HG03457 (cell line): Measurements from ENCODE around the gene SLC26A2.

Experiments
- ATAC-seq: cut with Tn5 transposase; IDR thresholded peaks from one replicate; pipeline ENCODE4 v1.9.1; 2021; ENCODE audit warnings: moderate number of reproducible peaks; ENCODE audit not compliant: unreplicated experiment

Gene SLC26A2

DNA sequence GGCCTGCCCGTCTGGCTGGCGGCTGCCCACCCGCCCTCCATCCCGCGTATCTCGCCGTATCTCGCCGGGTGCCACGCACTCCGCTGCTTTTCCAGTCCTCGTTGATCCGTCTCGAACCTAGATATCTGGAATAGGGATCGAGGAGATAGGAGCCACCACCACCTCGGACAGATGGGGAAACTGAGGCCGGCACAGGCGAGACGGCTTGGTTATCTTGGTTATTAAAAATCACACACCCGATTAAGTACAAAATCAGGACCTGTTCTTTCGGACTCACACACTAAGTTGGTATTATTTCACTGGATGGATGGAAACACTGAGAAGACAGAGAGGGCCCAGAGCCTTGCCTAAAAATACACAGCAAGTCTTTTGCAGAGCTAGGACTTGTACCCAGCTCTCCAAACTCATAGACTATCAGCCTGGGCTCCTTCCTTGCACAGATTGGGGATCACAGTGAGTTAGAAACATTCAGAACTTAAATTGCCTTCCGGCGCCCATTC, 678 bp downstream of the SLC26A2 start:
- ATAC-seq = no peak

DNA sequence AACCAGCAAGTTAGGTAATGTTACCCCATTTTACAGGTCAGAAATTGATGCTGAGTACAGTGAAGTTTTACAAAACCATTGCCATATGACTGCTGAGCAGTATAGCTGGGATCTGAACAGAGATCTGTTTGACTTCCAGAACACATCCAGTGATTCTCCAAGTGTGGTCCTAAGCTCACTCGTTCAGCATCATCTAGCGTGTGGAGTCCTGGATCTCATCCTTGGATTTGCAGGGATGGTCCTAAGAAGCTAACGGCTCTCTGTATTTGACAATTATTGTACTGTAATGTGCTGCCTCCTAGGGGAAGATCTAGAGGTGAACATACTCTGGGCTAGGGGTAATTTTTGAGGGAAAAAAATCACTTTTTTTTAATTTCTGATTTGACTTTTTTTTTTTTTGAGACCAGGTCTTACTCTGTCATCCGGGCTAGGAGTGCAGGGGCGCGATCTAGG, 1.4 kb downstream of the SLC26A2 start:
- ATAC-seq = no peak

DNA sequence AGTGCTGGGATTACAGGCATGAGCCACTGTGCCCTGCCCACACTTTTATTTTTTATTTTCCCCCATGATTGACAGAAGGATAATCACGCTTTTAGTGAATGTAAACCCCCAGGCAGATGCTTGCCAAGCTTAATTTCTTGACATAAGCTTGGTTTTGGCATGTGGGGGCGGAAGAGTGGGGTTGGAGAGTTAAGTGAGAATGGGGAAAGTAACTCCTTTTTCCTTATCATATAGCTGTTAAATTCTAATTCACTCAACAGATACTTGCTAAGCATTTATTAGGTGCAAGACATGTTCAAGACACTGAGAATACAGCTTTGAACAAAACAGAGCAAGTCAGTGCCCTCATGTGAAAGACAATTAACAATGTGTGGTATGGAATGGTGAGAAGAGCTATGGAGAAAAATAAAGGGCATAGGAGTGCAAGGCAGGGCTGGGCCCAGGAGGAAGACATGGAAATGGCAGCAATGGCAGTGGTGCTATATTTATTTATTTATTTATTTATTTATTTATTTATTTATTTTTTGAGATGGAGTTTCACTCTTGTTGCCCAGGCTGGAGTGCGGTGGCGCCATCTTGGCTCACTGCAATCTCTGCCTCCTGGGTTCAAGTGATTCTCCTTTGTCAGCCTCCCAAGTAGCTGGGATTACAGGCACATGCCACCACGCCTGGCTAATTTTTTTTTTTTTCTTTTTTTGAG, 2.2 kb downstream of the SLC26A2 start:
- ATAC-seq = no peak

DNA sequence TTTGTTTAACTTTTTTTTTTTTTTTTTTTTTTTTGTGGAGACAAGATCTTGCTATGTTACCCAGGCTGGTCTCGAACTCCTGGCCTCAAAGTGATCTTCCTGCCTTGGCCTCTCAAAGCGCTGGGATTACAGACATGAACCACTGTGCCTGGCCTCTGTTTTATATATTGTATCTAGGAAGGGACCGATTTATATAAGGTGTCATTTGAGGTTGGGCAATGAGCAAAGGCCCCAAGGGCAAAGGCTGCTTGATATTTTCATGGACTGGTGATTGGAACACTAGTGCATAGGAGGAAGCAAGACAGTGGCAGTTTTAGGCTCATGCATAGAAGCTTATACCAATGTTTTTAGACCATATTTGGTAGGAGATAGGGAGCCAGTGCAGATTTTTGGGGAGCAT, 3.2 kb downstream of the SLC26A2 start:
- ATAC-seq = no peak

DNA sequence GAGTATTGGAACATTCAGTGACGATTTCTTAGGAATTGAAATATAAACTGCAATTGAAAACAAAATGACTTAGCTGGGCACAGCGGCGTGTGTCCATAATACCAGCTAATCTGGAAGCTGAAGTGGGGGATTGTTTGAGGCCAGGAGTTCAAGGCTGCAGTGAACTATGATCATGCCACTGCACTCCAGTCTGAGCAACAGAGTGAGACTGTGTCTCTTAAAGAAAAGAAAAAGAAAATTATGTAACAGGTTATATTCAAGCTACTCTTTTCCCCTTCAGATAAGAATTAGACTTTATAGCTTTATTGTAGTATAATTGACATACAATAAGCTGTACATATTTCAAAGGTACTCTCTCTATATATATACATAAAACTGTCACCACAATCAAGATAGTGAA, 6.4 kb downstream of the SLC26A2 start:
- no peak for ATAC-seq

DNA sequence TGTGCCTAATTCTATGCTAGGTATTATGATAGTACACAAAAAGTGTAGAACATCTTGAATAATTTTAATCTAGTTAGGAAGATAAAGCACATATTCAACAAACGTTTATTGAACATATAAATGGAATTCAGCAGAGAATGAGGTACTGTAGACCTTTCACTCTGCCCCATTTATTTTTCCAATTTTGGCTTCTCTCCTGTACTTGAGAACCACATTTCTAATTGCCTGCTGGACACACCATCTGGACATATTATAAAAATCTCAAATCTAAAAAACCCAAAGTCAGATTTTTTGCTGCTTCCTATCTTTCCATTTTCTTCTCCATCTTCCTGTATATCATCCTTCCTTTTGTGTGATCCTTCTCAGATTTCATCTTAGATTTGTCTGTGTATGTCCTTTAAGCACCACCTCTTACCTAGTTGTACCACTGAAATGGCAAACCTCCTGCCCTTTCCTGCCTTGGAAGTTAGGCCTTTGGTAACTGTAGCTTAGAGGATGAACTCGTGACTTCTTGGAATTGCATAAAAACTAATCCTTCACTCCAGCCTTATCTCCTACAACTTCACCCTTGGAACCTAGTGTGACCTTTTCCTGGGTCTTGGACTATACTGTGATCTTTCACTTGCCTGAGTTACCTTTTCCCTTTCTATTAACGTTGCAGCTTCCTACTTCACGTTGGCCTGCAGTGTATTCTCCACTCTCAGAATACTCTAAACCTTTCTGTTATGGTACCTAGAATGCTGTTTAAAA, 8.8 kb downstream of the SLC26A2 start:
- no peak for ATAC-seq

DNA sequence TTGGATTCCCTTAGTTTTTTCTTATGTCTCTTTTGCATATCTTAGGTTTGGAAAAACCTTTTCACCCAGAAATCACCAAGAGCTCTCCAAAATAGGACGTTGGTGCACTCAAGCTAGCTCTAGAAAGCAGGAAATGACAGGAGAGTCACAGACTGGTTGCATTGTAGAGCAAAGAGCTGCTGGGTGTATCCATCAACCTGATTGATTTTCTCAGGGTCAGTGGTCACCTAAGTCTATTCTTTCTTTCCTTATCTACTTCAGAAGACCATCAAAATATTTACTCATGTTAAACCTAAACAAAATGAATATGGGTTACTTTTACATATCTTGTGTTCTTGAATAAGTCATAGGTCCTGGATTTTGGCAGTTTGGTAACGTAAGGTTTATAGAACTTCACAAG, 14.9 kb downstream of the SLC26A2 start:
- no peak for ATAC-seq

DNA sequence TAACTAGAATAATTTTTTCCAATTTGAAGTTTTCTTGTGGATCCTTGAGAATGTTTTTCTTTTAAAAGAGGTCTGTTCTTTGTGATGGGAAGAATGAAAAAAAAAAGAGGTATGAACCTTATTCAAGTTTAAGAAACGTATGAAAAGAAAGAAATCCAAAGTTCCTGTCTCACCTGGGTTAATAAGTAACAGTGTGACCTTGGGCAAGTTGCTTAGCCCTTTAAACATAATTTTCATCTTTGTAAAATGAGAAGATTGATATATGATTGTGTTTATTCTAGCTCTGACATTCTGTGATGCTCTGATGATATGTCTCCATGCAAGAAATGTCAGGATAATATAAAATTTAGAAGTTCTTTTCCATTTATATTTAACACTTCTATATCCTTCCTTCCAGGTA, 19.3 kb downstream of the SLC26A2 start:
- ATAC-seq = no peak

DNA sequence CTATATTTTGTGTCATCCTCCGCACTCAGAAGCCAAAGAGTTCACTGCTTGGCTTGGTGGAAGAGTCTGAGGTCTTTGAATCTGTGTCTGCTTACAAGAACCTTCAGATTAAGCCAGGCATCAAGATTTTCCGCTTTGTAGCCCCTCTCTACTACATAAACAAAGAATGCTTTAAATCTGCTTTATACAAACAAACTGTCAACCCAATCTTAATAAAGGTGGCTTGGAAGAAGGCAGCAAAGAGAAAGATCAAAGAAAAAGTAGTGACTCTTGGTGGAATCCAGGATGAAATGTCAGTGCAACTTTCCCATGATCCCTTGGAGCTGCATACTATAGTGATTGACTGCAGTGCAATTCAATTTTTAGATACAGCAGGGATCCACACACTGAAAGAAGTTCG, 20.6 kb downstream of the SLC26A2 start:
- no peak for ATAC-seq

DNA sequence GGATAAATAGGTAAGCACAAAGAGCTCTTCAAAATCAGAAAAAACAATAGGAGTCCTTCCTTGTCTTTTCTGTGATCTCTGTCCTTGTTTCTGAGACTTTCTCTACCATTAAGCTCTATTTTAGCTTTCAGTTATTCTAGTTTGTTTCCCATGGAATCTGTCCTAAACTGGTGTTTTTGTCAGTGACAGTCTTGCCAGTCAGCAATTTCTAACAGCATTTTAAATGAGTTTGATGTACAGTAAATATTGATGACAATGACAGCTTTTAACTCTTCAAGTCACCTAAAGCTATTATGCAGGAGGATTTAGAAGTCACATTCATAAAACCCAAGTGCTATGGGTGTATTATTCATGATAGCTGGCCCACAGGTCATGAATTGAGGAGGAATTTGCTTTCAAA, 21.9 kb downstream of the SLC26A2 start:
- ATAC-seq = no peak

DNA sequence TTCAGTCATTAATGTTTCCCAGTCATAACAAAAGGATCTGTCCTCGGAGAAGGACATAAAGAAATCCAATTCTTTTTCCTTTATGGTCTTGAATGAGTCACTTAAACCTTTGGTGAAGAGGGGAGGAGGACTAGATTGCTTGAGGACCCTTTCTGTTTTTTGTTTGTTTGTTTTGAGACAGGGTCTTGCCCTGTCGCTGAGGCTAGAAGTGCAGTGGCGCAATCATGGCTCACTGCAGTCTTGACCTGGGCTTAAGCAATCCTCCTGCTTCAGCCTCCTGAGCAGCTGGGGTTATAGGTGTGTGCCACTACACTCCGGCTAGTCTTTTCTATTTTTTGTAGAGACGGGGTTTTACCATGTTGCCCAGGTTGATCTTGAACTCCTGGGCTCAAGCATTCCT, 27.6 kb downstream of the SLC26A2 start:
- no peak for ATAC-seq

DNA sequence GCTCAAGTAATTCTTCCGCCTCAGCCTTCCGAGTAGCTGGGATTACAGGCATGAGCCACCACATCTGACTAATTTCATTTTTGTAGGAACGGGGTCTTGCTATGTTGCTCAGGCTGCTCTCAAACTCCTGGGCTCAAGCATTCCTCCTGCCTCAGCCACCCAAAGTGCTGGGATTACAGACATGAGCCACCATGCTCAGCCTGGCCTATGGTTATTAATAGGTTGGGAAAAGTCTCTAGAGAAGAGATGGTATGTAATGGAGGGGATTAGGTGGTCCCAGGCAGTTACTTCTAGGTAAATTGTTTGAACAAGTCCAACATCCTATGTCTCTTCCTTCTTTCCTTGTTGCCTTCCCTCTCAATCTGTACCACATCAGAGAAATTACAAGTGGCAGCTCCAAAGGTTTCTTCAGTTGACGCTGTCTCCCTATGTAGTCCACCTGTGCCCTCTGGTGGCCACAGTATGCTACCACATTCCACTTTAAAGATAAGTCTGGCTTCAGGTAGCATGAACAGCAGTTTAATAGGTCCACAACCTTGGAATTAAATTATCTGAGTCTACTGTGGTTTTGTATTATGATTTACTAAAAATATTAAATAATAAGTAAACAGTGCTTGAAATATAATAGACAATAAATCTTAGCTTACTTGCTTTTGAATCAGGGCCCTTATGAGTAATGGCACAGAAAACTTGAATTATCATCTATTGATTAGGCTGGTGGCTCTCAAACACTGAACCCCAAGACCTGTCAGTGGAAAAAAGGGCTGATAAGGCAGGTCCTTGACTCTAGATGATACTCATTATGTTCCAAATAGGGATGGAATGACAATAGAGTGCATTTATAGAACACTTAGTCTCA, 30.2 kb downstream of the SLC26A2 start:
- peak; percentile 72 for ATAC-seq

DNA sequence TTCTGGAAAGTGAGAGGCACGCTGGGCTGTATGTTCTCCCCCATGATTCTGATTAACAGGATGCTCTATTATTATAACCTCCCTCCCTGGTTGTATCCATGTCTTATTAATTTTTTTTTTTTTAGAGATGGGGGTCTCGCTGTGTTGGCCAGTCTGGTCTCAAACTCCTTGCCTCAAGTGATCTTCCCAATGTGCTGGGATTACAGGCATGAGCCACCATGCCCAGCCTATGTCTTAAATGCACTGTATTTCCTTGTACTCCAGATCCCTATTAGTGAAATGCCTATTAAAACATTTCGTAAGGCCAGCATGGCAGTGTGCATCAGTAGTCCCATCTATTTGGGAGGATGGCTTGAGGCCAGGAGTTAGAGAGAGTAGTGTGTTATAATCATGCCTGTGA, 32.9 kb downstream of the SLC26A2 start:
- ATAC-seq = no peak

DNA sequence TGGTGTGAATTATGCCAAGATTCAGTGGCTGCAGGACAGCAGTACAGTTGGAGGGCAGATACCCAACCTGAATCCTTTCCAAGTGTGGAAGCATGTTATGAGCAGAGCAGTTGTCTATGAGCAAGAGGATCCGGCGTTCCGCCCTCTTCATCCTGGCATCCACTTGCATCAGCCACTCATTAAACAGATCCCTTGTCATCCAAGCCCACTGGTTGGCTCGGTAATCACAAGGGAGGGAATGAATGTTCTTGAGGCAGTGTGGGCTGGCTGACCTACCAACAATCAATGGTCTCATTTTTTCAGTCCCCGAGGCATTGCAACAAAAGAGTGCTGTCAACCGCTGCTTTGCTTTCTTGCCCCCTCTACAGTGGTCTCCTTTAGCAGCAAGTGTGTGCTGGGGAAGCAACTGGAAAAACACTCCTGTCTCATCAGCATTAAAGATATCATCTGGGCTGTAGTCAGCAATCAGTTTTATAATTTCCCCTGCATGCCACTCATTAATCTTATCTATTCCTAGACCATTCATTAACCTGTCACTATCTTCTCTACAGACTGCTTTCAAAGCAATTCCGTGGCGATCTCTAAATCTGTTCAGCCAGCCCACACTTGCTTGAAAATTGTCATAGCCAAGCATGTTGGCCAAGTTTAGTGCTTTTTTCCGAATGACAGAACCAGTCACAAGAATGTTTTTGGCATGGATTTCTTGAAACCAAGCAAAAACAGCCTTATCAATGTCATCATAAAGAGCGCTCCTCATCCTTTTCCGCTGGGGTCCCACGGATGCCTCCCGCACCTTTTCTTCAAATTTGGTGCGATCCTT, 35.0 kb downstream of the SLC26A2 start:
- no peak for ATAC-seq

DNA sequence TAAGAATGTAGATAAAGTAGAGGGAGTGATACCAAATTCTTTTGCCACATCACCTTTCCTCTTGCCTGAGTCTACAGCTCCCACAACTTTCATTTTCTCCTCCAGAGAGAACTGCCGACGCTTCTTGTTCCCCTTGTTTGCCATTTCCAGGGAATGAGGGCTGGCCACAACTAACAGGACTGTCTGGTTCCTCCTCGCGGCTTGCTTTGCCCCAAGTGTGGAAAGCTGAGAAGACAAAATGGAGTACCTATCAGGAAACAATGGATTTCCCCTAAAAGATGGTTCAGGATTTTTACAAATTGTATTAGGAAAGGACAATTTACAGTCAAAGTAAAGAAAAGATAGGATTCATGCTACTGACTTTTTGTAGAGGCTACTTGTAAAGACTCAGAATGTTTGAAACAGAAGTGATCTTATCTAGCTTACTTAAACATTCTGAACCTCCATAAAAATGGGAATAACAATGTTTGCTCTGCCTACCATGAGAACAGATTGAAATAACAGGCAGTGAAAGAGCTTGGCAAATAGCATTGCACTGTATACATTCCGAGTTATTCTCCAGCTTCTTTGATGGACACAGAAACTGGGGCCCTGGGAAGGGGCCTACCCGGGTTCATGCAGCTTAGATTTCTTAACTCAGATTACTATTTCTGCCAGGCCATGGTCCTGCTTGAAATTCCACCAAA, 35.8 kb downstream of the SLC26A2 start:
- ATAC-seq = no peak

DNA sequence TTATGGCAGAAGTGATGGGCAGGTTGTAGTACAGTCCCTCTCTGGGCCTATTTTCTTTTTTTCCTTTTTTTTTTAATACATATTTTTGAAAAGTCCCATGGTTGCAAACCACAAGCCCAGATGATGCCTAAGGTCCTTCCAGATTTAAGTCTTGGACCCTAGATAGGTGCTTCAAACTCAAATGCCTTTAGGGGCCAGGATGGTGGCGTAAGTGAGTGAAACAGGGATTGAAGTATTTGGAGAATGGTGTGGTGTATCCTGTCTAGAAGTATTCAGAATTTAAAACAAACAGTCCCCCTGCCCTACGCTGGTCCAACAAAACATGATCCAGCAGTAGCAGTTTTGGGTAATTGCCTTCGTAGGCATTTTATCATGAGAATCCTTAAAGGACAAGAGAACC, 37.7 kb downstream of the SLC26A2 start:
- no peak for ATAC-seq

DNA sequence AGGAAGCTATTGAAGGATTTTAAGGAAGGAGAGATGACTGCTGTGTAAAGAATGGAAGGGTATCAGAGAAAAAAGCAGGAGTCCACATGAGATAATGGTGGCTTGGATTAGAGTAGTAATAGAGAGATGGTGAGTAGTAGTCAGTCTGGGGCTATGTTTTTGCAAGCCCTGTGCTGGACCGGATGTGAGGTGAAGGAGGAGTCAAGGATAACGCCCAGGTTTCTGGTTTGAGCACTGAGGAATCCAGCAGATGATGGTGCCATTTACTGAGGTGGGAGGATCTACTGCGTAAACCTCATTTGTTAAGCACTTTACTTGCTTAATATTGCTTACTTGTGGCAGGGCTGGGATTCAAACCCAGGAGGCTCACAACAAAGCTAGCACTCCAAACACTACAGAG, 38.8 kb downstream of the SLC26A2 start:
- ATAC-seq = no peak

DNA sequence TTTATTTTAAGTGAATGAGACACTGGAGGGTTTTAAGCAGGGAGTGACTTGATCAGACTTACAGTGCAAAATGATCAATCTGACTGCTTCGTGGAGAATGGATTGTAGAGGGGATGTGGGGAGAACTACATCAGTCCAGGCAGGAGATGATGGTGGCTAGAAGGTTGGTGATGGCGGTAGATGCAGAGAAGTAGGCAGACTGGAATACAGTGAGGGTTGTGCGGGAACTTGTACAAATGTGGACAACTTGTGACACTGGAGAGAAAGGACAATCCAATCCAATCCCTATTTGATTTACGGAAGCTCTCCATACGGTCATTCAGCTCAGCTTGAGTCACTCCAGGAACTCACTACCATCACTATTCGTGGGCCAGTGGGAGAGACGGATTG, 39.3 kb downstream of the SLC26A2 start:
- no peak for ATAC-seq

DNA sequence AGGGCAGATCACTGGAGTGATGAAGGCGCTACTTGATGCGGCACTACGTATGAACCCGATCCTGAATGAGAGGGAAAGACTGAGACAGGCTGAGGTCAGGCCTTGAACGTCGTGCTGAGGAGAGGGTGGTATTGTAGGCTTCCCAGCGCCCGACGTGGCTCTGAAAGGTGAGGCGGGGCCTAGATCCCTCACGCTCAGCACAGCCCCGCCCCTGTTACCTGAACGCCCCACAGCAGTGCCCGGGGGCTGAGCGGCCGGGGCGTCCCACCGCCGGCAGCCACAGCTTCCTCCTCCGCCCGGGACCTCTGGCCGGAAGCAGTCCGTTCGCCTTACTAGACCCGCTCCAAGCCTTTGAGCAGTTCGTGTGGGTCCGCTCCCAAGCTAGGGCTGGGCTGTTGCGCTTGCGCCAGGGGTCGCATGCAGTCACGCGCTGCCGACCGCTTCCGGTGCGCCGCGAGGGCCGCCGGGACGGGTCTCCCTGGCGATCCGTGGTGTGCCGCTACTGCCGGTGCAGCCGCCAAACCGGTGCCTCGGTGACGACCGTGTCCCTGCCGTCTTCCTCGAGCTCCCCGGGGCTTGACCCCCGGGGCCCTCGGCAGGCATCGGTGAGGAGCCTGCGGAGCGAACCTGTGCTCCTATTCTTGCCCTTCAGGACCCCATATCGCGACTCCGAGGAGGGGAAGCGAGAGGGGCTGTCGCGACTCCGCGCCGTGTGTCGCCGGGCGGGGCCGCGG, 39.9 kb downstream of the SLC26A2 start, which contains the start of the genes HMGXB3 and TIGD6:
HMGXB3 (plus strand) TSS at position 484 of the 734 bp plus-strand sequence. CDS start 4,114 bp downstream, outside the sequence.
TIGD6 (minus strand) TSS at position 399 of the 734 bp plus-strand sequence. CDS start 4,306 bp downstream, outside the sequence.
- ATAC-seq = peak; percentile 88
